ENCODE measurements around the gene CKLF. TPM values are rescaled to one million over a fixed set of nuclear protein-coding genes. Genes with fewer than 3 reads are reported as not detected.

CKLF gene
- total RNA-seq, 1 experiment from 2014 or later, result 57.8 TPM

DNA sequence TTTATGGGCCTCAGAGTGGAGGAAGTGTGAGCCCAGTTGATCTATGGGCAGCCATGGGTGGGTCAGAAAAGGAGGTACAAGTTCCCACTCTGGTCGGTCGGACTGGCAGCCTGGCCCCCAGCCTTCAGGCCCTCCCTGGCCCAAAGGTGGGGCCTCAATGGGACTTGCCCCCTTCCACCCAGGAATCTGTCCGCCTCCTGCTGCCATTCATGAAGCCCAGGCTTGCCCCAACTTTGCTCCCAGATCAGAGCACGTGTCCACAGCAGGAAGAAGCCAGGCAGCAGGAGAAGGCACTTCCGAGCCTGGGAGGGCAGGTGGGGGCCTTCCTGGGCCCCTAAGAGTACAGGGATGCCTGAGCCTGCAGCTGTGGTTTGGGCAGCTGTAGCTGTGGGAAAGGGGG, 49.1 kb downstream of the CKLF start:
- CTCF ChIA-PET, result interaction anchor here (0.6 to 2.0 kb wide), 8 partner anchors 19 to 126 kb away, joined by 3 to 10 read pairs (median 3); no protein-coding TSS in a partner anchor
- TF ChIP-seq, protein P1, sequence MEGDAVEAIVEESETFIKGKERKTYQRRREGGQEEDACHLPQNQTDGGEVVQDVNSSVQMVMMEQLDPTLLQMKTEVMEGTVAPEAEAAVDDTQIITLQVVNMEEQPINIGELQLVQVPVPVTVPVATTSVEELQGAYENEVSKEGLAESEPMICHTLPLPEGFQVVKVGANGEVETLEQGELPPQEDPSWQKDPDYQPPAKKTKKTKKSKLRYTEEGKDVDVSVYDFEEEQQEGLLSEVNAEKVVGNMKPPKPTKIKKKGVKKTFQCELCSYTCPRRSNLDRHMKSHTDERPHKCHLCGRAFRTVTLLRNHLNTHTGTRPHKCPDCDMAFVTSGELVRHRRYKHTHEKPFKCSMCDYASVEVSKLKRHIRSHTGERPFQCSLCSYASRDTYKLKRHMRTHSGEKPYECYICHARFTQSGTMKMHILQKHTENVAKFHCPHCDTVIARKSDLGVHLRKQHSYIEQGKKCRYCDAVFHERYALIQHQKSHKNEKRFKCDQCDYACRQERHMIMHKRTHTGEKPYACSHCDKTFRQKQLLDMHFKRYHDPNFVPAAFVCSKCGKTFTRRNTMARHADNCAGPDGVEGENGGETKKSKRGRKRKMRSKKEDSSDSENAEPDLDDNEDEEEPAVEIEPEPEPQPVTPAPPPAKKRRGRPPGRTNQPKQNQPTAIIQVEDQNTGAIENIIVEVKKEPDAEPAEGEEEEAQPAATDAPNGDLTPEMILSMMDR (IDR thresholded peaks at IDR 0.05; ENCODE audit: unreplicated experiment), result no peak
- H3K27ac Mint-ChIP-seq (ENCODE audit: low read depth, unreplicated experiment), result no peak overlapping the region
- peaks cover 15% of the 10 kb centered on the region for H3K4me1 Mint-ChIP-seq (ENCODE audit: insufficient read depth, unreplicated experiment)
- POLR2A ChIA-PET, result no interaction called here
- DNase-seq (ENCODE audit: unreplicated experiment), result no peak
- intact Hi-C loops (cut with micrococcal nuclease), result loop anchor here (5.0 to 10.0 kb wide), 2 partner anchors 119 to 153 kb away; partner anchors contain the start of gene DYNC1LI2
- no peaks in the 10 kb centered on the region for H3K36me3 Mint-ChIP-seq (ENCODE audit: insufficient read depth, unreplicated experiment)
- H3K9me3 Mint-ChIP-seq (ENCODE audit: unreplicated experiment), result no peaks in the 10 kb centered on the region
- no TSS peak for BruUV-seq (replicated peaks)
- no peak overlapping the region for H3K4me3 Mint-ChIP-seq (ENCODE audit: unreplicated experiment)
- peaks cover 11% of the 10 kb centered on the region for H3K27me3 Mint-ChIP-seq (ENCODE audit: insufficient read depth, unreplicated experiment)

DNA sequence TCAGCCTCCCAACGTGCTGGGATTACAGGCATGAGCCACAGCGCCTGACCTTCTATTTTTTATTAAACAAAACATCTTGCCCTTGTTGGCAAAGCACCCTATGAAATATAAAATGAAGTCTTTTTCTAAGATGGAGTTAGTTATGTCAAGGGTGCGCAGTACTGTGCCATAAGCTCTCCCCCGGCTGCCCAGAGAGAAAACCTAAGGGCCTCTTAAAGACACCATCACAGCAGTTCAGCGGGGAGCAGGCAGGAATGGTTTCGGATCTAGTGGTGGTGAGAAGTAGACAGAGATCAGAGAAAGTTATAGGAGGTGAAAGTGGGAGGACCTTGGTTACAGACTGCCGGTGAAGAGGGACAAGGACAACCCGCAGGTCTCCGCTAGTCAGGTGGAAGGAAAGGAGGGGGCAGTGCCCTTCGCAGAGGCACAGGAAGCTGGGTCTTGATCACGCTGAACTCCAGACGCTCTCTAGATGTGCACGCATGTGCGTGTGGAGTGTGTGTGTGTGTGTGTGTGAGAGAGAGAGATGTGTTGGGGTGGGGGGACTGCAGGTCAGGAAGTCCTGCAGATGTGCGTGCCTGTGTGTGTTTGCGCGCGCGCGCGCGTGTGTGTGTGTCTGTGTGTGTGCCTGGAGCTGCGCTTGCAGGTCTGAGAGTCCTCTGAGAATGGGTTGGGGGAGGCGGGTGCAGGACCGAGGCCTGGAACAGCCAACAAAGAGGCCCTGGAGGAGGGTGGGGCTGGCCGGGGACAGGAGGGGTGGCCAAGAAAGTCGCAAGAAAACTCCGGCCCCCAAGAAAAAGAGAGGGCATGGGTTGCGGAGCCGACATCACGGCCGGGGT, 51.4 kb downstream of the CKLF start:
- H3K9me3 Mint-ChIP-seq (ENCODE audit: unreplicated experiment), result no peaks in the 10 kb centered on the region
- POLR2A ChIA-PET, result interaction anchor here (0.5 kb wide), 1 partner anchor 152 kb away, joined by 3 read pairs; no protein-coding TSS in a partner anchor
- no peak for DNase-seq (ENCODE audit: unreplicated experiment)
- intact Hi-C loops (cut with micrococcal nuclease), result loop anchor here (2.0 to 10.0 kb wide), 3 partner anchors 121 to 197 kb away; partner anchors contain the start of gene DYNC1LI2
- CTCF ChIA-PET, result interaction anchor here (0.6 to 1.5 kb wide), 14 partner anchors 15 to 228 kb away, joined by 3 to 6 read pairs (median 3); no protein-coding TSS in a partner anchor
- TF ChIP-seq, protein P1 (IDR thresholded peaks at IDR 0.05; ENCODE audit: unreplicated experiment), result no peak
- peaks cover 15% of the 10 kb centered on the region for H3K4me1 Mint-ChIP-seq (ENCODE audit: insufficient read depth, unreplicated experiment)
- BruUV-seq (replicated peaks), result no TSS peak
- peaks cover 3% of the 10 kb centered on the region for H3K36me3 Mint-ChIP-seq (ENCODE audit: insufficient read depth, unreplicated experiment)
- peak overlapping the region; percentile 80 for H3K27ac Mint-ChIP-seq (ENCODE audit: low read depth, unreplicated experiment)
- H3K27me3 Mint-ChIP-seq (ENCODE audit: insufficient read depth, unreplicated experiment), result peaks cover 11% of the 10 kb centered on the region
- H3K4me3 Mint-ChIP-seq (ENCODE audit: unreplicated experiment), result peak overlapping the region; percentile 73

- peak within 1 kb of the TSS; percentile 73 for H3K4me3 Mint-ChIP-seq (ENCODE audit: unreplicated experiment)
- POLR2A ChIA-PET, result interaction anchor here (0.5 kb wide), 1 partner anchor 151 kb away, joined by 3 read pairs; no protein-coding TSS in a partner anchor
- intact Hi-C loops (cut with micrococcal nuclease), result loop anchor here (2.0 to 10.0 kb wide), 3 partner anchors 122 to 198 kb away; partner anchors contain the start of gene DYNC1LI2
- CTCF ChIA-PET, result interaction anchor here (0.6 to 1.4 kb wide), 10 partner anchors 31 to 227 kb away, joined by 3 to 6 read pairs (median 3); no protein-coding TSS in a partner anchor
- H3K27ac Mint-ChIP-seq (ENCODE audit: low read depth, unreplicated experiment), result peak within 1 kb of the TSS; percentile 80
- peaks cover 8% of the 10 kb centered on the region for H3K27me3 Mint-ChIP-seq (ENCODE audit: insufficient read depth, unreplicated experiment)
- no TSS peak for BruUV-seq (replicated peaks)
- H3K9me3 Mint-ChIP-seq (ENCODE audit: unreplicated experiment), result no peaks in the 10 kb centered on the region
- peaks cover 15% of the 10 kb centered on the region for H3K4me1 Mint-ChIP-seq (ENCODE audit: insufficient read depth, unreplicated experiment)
- peaks cover 7% of the 10 kb centered on the region for H3K36me3 Mint-ChIP-seq (ENCODE audit: insufficient read depth, unreplicated experiment)
- peak; percentile 40 for DNase-seq (ENCODE audit: unreplicated experiment)
- TF ChIP-seq, protein P1 (IDR thresholded peaks at IDR 0.05; ENCODE audit: unreplicated experiment), result peak; percentile 77
Observed at GRCh38 chr16:66604376-66605176, 52.2 kb downstream of the CKLF start, which contains the start of gene CMTM3. CMTM3 (plus strand) TSS chr16:66604704; CDS start chr16:66604806, 102 bp downstream.
